NCI-H82 (cell line): ENCODE results near the gene ISG20.
"Not testable (repeated sequence)": the region's sequence is repeated elsewhere in the genome, so short reads cannot be mapped to it uniquely, and the experiment has no call there.

ENCODE experiments used
- DNase-seq: peaks from one replicate; lab custom pipeline; 2025; lab: John Stamatoyannopoulos, UW

Gene ISG20

GRCh38 chr15:88636654-88637053, 2.2 kb upstream of the ISG20 start:
- DNase-seq, result peak; percentile 17

DNA sequence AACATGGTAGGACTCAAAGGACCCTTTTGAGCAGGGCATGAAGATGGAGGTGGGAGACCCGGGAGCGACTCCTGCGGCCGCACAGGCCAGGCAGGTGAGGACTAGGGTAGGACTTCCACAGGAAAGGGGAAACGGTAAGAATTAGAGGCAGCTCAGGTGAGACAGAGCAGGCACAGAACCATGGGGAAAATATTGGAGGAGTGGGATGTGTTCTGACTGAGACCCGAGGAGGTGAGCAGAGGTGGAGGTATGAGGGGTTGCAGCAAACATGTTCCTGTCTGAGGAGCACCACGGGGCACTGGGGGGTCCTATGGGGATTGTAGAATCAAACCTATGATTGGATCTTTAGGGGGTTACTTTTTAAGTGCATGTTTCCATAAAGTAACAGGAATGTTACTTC, 1.4 kb upstream of the ISG20 start:
- no peak for DNase-seq

GRCh38 chr15:88637841-88638625, 783 bp upstream of the ISG20 start:
- DNase-seq, result no peak

GRCh38 chr15:88641959-88642452, 3.2 kb downstream of the ISG20 start:
- DNase-seq, result no peak

- not testable (repeated sequence) for DNase-seq
Measured at GRCh38 chr15:88642514-88642913, 3.7 kb downstream of the ISG20 start.

- no peak for DNase-seq
Measured at GRCh38 chr15:88644741-88645140, 5.9 kb downstream of the ISG20 start.

GRCh38 chr15:88645171-88646087, 6.6 kb downstream of the ISG20 start:
- DNase-seq, result no peak

DNA sequence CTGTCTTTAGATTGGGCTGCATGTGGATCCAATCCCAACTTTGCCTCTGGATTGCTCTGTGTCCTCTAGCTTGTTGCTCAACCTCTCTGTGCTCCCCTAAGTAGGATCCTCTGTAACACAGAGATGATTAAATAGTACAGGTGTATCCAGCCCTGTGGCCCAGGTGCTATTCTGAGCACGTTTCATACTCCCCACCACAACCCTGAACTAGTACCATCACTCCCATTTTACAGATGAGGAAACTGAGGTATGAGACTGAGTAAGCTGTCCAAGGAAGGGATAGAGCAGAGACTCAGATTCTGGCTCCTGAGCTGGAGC, 7.2 kb downstream of the ISG20 start:
- DNase-seq, result no peak

GRCh38 chr15:88646951-88647350, 8.1 kb downstream of the ISG20 start:
- DNase-seq, result no peak

- no peak for DNase-seq
Measured at GRCh38 chr15:88647351-88648105, 8.7 kb downstream of the ISG20 start.

- DNase-seq, result peak; percentile 76
Measured at GRCh38 chr15:88648357-88649214, 9.8 kb downstream of the ISG20 start.

DNA sequence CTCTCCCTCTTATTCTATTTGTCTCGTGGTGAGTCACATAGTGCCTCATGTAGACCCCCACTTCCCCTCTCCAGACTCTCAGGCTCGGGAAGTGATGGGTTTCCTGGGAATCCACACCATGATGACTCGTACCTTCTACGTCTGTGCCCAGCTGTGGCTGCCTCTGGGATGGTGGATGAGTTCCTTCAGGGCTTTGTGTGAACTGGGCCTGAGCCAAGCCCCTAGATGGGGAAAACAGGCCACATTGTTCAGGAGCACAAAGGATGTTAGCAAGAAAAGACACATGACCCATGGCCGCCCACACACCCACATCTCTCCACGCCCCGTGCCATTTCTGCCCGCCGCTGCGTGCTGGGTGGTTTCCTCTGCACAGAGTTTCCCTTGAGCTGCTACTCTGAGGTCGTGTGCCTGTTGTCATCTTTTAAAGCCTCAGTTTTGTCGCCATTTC, 10.5 kb downstream of the ISG20 start:
- DNase-seq, result no peak

DNA sequence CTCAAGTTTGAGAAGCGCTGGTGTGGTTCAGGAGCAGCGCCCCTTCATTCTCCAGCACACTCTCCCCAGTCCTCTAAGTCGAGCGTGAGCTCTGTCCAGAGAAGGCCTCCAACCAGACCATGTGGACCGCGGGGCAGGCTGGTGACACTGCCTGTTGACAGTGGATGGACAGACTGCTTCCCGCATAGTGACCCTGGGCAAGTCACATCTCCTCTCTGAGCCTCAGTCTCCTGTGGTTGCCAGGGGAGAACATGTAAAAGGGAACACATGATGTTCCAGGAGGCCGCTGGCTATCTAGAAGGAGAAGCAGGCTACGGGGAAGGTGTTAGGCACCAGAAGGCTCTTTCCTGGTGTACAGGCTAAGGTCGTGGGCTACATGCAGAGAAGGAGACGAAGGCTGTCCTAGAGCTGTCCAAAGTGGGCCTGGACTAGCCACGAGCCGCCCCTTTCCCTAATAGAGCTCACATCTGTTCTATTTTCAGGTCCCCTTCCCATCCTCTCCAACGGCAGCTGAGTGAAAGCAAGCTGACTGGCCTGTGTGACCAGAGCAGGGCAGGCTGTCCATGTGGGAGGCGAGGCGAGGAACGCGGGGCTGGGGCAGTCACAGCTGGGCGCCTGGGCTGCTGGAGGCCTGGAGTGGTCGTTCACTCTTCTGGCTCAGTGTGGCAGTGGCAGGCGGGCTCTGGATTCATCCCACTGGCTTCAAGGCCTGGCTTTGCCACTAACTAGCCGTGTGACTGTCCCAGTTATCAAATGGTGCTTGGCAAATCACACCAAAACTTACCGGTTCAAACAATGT, 11.1 kb downstream of the ISG20 start:
- DNase-seq, result no peak

- no peak for DNase-seq
Measured at GRCh38 chr15:88650556-88650955, 11.7 kb downstream of the ISG20 start.

DNA sequence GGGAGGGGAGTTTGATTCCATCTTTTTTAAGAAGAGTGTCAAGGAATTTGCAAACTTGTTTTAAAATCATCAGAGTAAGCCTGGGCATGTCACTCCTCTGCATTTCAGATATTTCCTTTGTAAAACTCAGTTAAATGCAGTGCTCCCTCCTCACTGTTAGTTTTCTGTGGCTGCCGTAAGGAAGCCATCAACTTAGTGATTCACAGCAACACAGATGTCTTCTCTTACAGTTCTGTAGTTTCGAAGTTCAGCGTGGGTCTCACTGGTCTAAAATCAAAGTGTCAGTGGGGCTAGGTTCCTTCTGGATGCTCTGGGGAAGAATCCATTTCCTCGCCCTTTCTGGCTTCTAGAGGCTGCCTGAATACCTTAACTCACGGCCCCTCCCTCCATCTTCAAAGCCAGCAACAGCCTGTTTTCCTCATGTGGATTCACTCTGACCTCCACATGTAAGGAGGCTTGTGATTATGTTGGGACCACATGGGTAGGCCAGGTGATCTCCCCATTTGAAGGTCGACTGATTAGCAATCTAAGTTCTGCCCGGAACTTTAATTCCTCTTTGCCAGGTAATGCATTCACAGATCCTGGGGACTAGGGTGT, 12.4 kb downstream of the ISG20 start:
- DNase-seq, result no peak

DNA sequence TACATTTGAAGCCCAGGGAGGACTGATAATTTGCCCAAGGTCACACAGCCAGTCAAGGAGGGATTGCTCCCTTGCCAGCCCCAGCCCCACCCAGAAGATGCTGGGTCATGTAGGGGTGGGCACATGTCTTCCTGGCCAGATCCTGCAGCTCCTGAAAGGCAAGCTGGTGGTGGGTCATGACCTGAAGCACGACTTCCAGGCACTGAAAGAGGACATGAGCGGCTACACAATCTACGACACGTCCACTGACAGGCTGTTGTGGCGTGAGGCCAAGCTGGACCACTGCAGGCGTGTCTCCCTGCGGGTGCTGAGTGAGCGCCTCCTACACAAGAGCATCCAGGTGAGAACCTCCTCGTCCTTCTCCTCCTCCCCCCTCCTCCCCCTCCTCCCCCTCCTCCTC, 13.2 kb downstream of the ISG20 start:
- DNase-seq, result no peak

GRCh38 chr15:88652456-88653199, 13.8 kb downstream of the ISG20 start:
- no peak for DNase-seq

- DNase-seq, result no peak
Measured at GRCh38 chr15:88653200-88654064, 14.6 kb downstream of the ISG20 start.
